ENCODE measurements around the gene C9orf85. TPM values are rescaled to one million over a fixed set of nuclear protein-coding genes. Genes with fewer than 3 reads are reported as not detected.

The C9orf85 gene
- total and polyA plus RNA-seq, 2 experiments from 2014 or later = 12.2 to 20.3 TPM

DNA sequence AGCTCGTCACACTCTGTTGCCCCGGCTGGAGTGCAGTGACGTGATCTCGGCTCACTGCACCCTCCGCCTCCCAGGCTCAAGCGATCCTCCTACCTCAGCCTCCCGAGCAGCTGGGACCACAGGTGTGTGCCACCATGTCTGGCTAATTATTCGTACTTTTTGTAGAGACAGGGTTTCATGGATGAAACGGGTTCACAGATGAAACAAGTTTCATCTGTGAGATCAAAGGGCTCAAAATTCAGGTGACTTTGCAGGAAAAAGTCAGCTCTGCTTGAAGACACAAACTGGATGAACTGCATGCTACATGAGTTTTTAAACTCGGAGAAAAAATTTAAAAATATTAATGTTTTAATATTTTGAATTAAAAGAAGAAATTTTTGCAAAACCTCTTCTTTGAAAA is 24.9 kb upstream of the C9orf85 start:
- no peak overlapping the region for H3K4me2 ChIP-seq
- H4K20me1 ChIP-seq (ENCODE audit: insufficient read depth, poor library complexity, severe bottlenecking) = peaks cover 12% of the 10 kb centered on the region
- H3K9me2 ChIP-seq (replicated peaks; ENCODE audit: insufficient read depth) = no peaks in the 10 kb centered on the region
- no peak overlapping the region for H2AFZ ChIP-seq
- no peaks in the 10 kb centered on the region for H3K27me3 ChIP-seq
- DNase-seq (ENCODE audit: low spot score) = no peak
- TF ChIP-seq EZH2phosphoT487 (IDR thresholded peaks at IDR 0.05; ENCODE audit: low read depth, severe bottlenecking, unreplicated experiment) (no peak), EZH2 (IDR thresholded peaks at IDR 0.05; ENCODE audit: borderline replicate concordance) (no peak)
- TF ChIP-seq, protein P1, sequence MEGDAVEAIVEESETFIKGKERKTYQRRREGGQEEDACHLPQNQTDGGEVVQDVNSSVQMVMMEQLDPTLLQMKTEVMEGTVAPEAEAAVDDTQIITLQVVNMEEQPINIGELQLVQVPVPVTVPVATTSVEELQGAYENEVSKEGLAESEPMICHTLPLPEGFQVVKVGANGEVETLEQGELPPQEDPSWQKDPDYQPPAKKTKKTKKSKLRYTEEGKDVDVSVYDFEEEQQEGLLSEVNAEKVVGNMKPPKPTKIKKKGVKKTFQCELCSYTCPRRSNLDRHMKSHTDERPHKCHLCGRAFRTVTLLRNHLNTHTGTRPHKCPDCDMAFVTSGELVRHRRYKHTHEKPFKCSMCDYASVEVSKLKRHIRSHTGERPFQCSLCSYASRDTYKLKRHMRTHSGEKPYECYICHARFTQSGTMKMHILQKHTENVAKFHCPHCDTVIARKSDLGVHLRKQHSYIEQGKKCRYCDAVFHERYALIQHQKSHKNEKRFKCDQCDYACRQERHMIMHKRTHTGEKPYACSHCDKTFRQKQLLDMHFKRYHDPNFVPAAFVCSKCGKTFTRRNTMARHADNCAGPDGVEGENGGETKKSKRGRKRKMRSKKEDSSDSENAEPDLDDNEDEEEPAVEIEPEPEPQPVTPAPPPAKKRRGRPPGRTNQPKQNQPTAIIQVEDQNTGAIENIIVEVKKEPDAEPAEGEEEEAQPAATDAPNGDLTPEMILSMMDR (IDR thresholded peaks at IDR 0.05; ENCODE audit: poor library complexity) = no peak
- H3K36me3 ChIP-seq (replicated peaks; ENCODE audit: insufficient read depth, low read depth) = no peaks in the 10 kb centered on the region
- H3K4me3 ChIP-seq = no peak overlapping the region
- over 99% methylated on average over 10 of the region's 10 CpGs for WGBS (ENCODE audit: low lambda C conversion rate, missing lambda C conversion rate)
- peaks cover 100% of the 10 kb centered on the region for H3K79me2 ChIP-seq
- H3K9me3 ChIP-seq (ENCODE audit: low read depth) = peaks cover 12% of the 10 kb centered on the region
- H3K27ac ChIP-seq = no peak overlapping the region
- no peaks in the 10 kb centered on the region for H3K4me1 ChIP-seq (ENCODE audit: insufficient read depth)

DNA sequence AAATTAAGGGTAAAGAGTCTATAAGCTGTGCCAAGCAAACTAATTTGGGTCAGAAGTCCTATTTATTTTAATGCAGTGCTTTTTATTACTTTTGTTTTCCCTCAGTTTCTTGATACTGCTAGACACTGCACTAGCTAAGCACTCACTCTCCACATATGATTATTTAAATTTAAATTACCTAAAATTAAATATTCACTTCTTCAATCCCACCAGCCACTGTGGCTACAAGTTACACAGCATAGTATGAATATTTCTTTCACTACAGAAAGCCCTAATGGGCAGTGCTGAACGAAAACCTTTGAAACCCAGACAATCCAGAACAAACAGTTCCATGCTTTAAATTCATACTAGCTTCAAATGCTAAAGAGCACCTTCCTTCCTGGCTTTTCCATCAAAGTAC is 24.1 kb upstream of the C9orf85 start:
- TF ChIP-seq EZH2phosphoT487 (IDR thresholded peaks at IDR 0.05; ENCODE audit: low read depth, severe bottlenecking, unreplicated experiment) (no peak), EZH2 (IDR thresholded peaks at IDR 0.05; ENCODE audit: borderline replicate concordance) (no peak)
- TF ChIP-seq, protein P1 (IDR thresholded peaks at IDR 0.05; ENCODE audit: poor library complexity) = no peak
- H3K4me3 ChIP-seq = no peak overlapping the region
- 80% methylated on average over 1 of the region's 1 CpG for WGBS (ENCODE audit: low lambda C conversion rate, missing lambda C conversion rate)
- peaks cover 12% of the 10 kb centered on the region for H4K20me1 ChIP-seq (ENCODE audit: insufficient read depth, poor library complexity, severe bottlenecking)
- no peaks in the 10 kb centered on the region for H3K9me2 ChIP-seq (replicated peaks; ENCODE audit: insufficient read depth)
- no peak overlapping the region for H3K4me2 ChIP-seq
- peaks cover 100% of the 10 kb centered on the region for H3K79me2 ChIP-seq
- H3K27ac ChIP-seq = no peak overlapping the region
- DNase-seq (ENCODE audit: low spot score) = no peak
- H3K27me3 ChIP-seq = no peaks in the 10 kb centered on the region
- peaks cover 12% of the 10 kb centered on the region for H3K9me3 ChIP-seq (ENCODE audit: low read depth)
- H3K4me1 ChIP-seq (ENCODE audit: insufficient read depth) = no peaks in the 10 kb centered on the region
- H2AFZ ChIP-seq = no peak overlapping the region
- no peaks in the 10 kb centered on the region for H3K36me3 ChIP-seq (replicated peaks; ENCODE audit: insufficient read depth, low read depth)

DNA sequence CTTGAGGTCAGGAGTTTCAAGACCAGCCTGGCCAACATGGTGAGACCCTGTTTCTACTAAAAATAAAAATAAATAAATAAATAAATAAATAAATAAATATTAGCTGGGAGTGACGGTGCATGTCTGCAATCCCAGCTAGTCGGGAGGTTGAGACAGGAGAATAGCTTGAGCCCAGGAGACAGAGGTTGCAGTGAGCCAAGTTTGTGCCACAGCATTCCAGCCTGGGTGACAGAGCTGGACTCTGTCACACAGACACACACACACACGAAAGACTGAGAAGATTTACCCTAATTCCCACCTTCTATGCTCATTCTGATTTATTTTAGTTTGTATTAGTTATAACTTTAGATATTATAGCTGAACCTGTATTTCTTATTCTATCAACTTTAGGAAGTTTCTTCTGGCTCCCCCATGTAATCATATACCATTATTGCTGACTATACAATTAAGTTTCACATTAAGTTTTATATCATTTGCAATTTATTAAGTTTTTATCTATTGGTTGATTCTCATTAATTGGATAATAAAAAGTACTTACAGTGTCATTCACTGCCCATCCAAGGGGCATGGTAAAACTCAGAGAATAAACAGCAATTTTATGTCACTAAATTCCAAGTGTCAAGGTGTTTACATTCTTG is 21.3 kb upstream of the C9orf85 start:
- H3K9me2 ChIP-seq (replicated peaks; ENCODE audit: insufficient read depth) = no peaks in the 10 kb centered on the region
- H3K36me3 ChIP-seq (replicated peaks; ENCODE audit: insufficient read depth, low read depth) = no peaks in the 10 kb centered on the region
- WGBS (ENCODE audit: low lambda C conversion rate, missing lambda C conversion rate) = 91% methylated on average over 3 of the region's 3 CpGs
- no peaks in the 10 kb centered on the region for H3K4me1 ChIP-seq (ENCODE audit: insufficient read depth)
- H3K9me3 ChIP-seq (ENCODE audit: low read depth) = no peaks in the 10 kb centered on the region
- no peak overlapping the region for H3K27ac ChIP-seq
- TF ChIP-seq EZH2phosphoT487 (IDR thresholded peaks at IDR 0.05; ENCODE audit: low read depth, severe bottlenecking, unreplicated experiment) = no peak
- DNase-seq (ENCODE audit: low spot score) = no peak
- H4K20me1 ChIP-seq (ENCODE audit: insufficient read depth, poor library complexity, severe bottlenecking) = peaks cover 15% of the 10 kb centered on the region
- H2AFZ ChIP-seq = no peak overlapping the region
- no peak overlapping the region for H3K4me3 ChIP-seq
- H3K79me2 ChIP-seq = peaks cover 98% of the 10 kb centered on the region
- H3K4me2 ChIP-seq = no peak overlapping the region
- no peaks in the 10 kb centered on the region for H3K27me3 ChIP-seq

DNA sequence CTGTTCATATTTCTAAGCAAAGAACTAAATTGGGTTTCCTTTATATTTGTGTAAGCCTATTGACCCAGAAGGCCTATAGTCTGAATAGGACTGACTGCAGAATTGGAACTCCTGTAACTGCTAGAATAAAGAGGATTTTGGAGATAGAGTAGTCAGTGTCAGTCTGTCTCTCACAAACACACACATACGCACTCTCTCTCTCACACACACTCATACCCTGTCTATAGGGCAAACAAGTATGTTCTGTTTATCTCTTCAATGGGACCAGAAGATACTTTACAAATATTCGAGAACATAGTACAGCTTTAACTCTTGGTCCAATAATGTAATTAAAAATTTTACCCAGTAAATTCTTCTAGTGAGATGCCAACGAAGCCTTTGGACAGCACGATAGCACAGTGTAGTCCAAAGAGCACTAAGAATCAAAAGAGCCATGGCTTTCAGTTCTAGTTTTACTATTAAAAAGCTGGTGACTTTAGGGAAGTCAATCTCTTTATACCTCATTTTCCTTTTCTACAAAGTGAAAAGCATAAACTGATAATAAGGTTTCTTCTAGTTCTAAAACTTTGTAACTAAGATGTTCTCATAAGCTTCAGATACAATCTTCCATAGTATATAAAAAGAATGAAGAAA is 19.8 kb upstream of the C9orf85 start:
- 92% methylated on average over 4 of the region's 4 CpGs for WGBS (ENCODE audit: low lambda C conversion rate, missing lambda C conversion rate)
- Histone ChIP-seq H3K9me2 (replicated peaks; ENCODE audit: insufficient read depth) (no peaks in the 10 kb centered on the region), H3K27me3 (no peaks in the 10 kb centered on the region), H3K27ac (no peak overlapping the region), H3K9me3 (ENCODE audit: low read depth) (no peaks in the 10 kb centered on the region), H3K4me1 (ENCODE audit: insufficient read depth) (no peaks in the 10 kb centered on the region), H4K20me1 (ENCODE audit: insufficient read depth, poor library complexity, severe bottlenecking) (peaks cover 26% of the 10 kb centered on the region), H2AFZ (no peak overlapping the region), H3K36me3 (replicated peaks; ENCODE audit: insufficient read depth, low read depth) (no peaks in the 10 kb centered on the region), H3K4me2 (no peak overlapping the region), H3K79me2 (peaks cover 98% of the 10 kb centered on the region), H3K4me3 (no peak overlapping the region)
- TF ChIP-seq, protein P1 (IDR thresholded peaks at IDR 0.05; ENCODE audit: poor library complexity) = no peak
- no peak for TF ChIP-seq EZH2phosphoT487 (IDR thresholded peaks at IDR 0.05; ENCODE audit: low read depth, severe bottlenecking, unreplicated experiment)
- no peak for TF ChIP-seq EZH2 (IDR thresholded peaks at IDR 0.05; ENCODE audit: borderline replicate concordance)
- DNase-seq (ENCODE audit: low spot score) = no peak
